IPS-15b (cell line): ENCODE measurements around the gene AKT1.
"Not testable (repeated sequence)": the region's sequence is repeated elsewhere in the genome, so short reads cannot be mapped to it uniquely, and the experiment has no call there.

ENCODE experiments used
- H3K27me3 ChIP-seq: one replicate; pipeline ENCODE4 v1.6.1; 2013; ENCODE audit warnings: low read length; ENCODE audit not compliant: control insufficient read depth, insufficient read depth
- H3K36me3 ChIP-seq: one replicate; pipeline ENCODE4 v1.6.1; 2013; ENCODE audit warnings: low read length; ENCODE audit not compliant: control insufficient read depth, insufficient read depth
- H3K4me1 ChIP-seq: one replicate; pipeline ENCODE4 v1.6.1; 2013; ENCODE audit warnings: mild to moderate bottlenecking, low read length; ENCODE audit not compliant: control insufficient read depth, insufficient read depth
- H3K4me3 ChIP-seq: one replicate; pipeline ENCODE4 v1.5.1; 2013; ENCODE audit warnings: low read depth, low read length
- H3K9ac ChIP-seq: one replicate; pipeline ENCODE4 v1.6.1; 2013; ENCODE audit warnings: low read depth, mild to moderate bottlenecking, low read length
- H3K9me3 ChIP-seq: one replicate; pipeline ENCODE4 v1.6.1; 2013; ENCODE audit warnings: mild to moderate bottlenecking, low read length; ENCODE audit not compliant: control insufficient read depth, insufficient read depth

AKT1 gene

DNA sequence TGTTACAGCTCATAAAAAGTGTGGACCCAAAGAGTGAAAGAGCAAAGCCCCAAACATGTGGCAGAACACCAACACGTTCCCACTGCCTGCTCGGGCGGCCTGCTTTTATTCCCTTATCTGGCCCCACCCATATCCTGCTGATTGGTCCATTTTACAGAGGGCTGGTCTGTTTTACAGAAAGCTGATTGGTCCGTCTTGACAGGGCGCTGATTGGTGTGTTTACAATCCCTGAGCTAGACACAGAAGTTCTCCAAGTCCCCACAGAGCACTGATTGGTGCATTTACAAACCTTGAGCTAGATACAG is 44.8 kb downstream of the AKT1 start:
- H3K9ac ChIP-seq, H3K36me3 ChIP-seq, H3K27me3 ChIP-seq, H3K9me3 ChIP-seq, H3K4me1 ChIP-seq, H3K4me3 ChIP-seq: not testable (repeated sequence)

DNA sequence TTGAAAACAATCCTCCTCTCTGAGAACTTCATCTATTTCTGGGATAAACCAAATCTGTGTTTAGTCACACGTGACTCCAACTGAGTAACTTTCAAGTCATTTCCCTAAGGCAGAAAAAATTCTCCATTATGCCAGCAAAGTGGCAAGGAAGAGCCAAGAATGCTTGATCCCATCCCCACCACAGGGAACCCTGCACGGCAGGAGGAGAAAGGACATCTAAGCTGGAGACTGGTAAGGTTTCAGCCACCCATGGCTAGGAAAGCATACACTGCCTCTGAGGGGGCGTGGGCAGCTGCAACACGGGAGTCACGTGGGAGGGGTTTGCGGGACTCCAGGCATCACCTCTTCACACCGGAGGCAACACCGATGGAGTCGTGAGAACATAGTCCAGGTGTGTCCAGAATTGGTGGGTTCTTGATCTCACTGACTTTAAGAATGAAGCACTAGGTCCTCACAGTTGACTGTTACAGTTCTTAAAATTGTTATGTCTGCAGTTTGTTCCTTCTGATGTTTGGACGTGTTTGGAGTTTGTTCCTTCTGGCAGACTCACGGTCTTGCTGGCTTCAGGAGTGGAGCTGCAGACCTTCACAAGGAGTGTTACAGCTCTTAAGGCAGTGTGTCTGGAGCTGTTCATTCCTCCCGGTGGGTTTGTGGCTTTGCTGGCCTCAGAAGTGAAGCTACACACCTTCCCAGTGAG is 45.3 kb downstream of the AKT1 start:
- no peak overlapping the region for H3K4me3 ChIP-seq
- no peaks in the 10 kb centered on the region for H3K4me1 ChIP-seq
- H3K9ac ChIP-seq: no peak overlapping the region
- H3K27me3 ChIP-seq: no peaks in the 10 kb centered on the region
- peaks cover 2% of the 10 kb centered on the region for H3K36me3 ChIP-seq
- no peaks in the 10 kb centered on the region for H3K9me3 ChIP-seq

- H3K9me3 ChIP-seq: no peaks in the 10 kb centered on the region
- no peak overlapping the region for H3K4me3 ChIP-seq
- no peak overlapping the region for H3K9ac ChIP-seq
Observed at GRCh38 chr14:104749111-104749649, 46.4 kb downstream of the AKT1 start.

GRCh38 chr14:104747876-104748275 is 47.7 kb downstream of the AKT1 start:
- H3K9ac ChIP-seq: no peak overlapping the region
- H3K4me1 ChIP-seq: no peaks in the 10 kb centered on the region
- no peaks in the 10 kb centered on the region for H3K27me3 ChIP-seq
- no peaks in the 10 kb centered on the region for H3K9me3 ChIP-seq
- peaks cover 4% of the 10 kb centered on the region for H3K36me3 ChIP-seq
- H3K4me3 ChIP-seq: no peak overlapping the region

More at GRCh38 chr14:104749111-104749649, 46.4 kb downstream of the AKT1 start:
- H3K36me3 ChIP-seq: peaks cover under 1% of the 10 kb centered on the region
- no peaks in the 10 kb centered on the region for H3K4me1 ChIP-seq
- no peaks in the 10 kb centered on the region for H3K27me3 ChIP-seq

GRCh38 chr14:104746934-104747481 is 48.5 kb downstream of the AKT1 start:
- no peak overlapping the region for H3K4me3 ChIP-seq
- no peaks in the 10 kb centered on the region for H3K9me3 ChIP-seq
- H3K4me1 ChIP-seq: no peaks in the 10 kb centered on the region
- H3K27me3 ChIP-seq: no peaks in the 10 kb centered on the region
- peaks cover 4% of the 10 kb centered on the region for H3K36me3 ChIP-seq
- H3K9ac ChIP-seq: no peak overlapping the region

DNA sequence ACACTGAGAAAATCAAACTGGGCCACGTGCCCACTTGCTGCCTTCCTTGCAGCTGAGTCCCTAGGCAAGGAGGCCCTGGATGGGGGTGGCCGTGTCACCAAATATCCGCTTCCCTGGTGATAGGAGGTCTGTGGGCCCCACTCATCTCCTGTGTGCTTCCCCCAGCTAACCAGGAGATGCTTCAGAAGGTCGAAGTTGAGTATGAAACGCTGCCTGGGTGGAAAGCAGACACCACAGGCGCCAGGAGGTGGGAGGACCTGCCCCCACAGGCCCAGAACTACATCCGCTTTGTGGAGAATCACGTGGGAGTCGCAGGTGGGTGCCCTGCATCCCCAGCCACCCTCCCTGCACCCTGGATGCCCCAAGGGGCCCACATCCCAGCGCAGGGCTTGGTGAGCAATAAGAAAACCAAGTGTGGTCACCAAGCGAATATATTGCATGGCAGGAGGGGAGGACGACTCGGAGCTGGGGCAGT is 49.4 kb downstream of the AKT1 start:
- no peak overlapping the region for H3K9ac ChIP-seq
- H3K27me3 ChIP-seq: no peaks in the 10 kb centered on the region
- no peak overlapping the region for H3K4me3 ChIP-seq
- H3K4me1 ChIP-seq: no peaks in the 10 kb centered on the region
- peaks cover 7% of the 10 kb centered on the region for H3K36me3 ChIP-seq
- H3K9me3 ChIP-seq: no peaks in the 10 kb centered on the region

- Histone ChIP-seq H3K9ac (no peak overlapping the region), H3K4me3 (no peak overlapping the region), H3K4me1 (no peaks in the 10 kb centered on the region), H3K9me3 (no peaks in the 10 kb centered on the region), H3K27me3 (no peaks in the 10 kb centered on the region), H3K36me3 (peaks cover 7% of the 10 kb centered on the region)
Observed at GRCh38 chr14:104745431-104745830, 50.1 kb downstream of the AKT1 start.

- Histone ChIP-seq H3K27me3 (no peaks in the 10 kb centered on the region), H3K9me3 (no peaks in the 10 kb centered on the region), H3K36me3 (peaks cover 7% of the 10 kb centered on the region), H3K9ac (no peak overlapping the region), H3K4me1 (no peaks in the 10 kb centered on the region), H3K4me3 (no peak overlapping the region)
Observed at GRCh38 chr14:104744484-104744883, 51.1 kb downstream of the AKT1 start.

- Histone ChIP-seq H3K4me3 (no peak overlapping the region), H3K36me3 (peaks cover 7% of the 10 kb centered on the region), H3K9me3 (no peaks in the 10 kb centered on the region)
Observed at GRCh38 chr14:104743461-104744380, 51.8 kb downstream of the AKT1 start.

GRCh38 chr14:104742586-104743455 is 52.7 kb downstream of the AKT1 start:
- Histone ChIP-seq H3K4me3 (no peak overlapping the region), H3K9ac (no peak overlapping the region), H3K27me3 (no peaks in the 10 kb centered on the region), H3K9me3 (no peaks in the 10 kb centered on the region), H3K4me1 (no peaks in the 10 kb centered on the region), H3K36me3 (peaks cover 7% of the 10 kb centered on the region)

More at GRCh38 chr14:104743461-104744380, 51.8 kb downstream of the AKT1 start:
- Histone ChIP-seq H3K9ac (no peak overlapping the region), H3K4me1 (no peaks in the 10 kb centered on the region), H3K27me3 (no peaks in the 10 kb centered on the region)

GRCh38 chr14:104741803-104742251 is 53.7 kb downstream of the AKT1 start:
- H3K9ac ChIP-seq: no peak overlapping the region
- H3K4me3 ChIP-seq: no peak overlapping the region
- no peaks in the 10 kb centered on the region for H3K4me1 ChIP-seq
- peaks cover 7% of the 10 kb centered on the region for H3K36me3 ChIP-seq
- H3K9me3 ChIP-seq: no peaks in the 10 kb centered on the region
- no peaks in the 10 kb centered on the region for H3K27me3 ChIP-seq
